ENCODE measurements around the gene FLT3. TPM values are rescaled to one million over a fixed set of nuclear protein-coding genes. Genes with fewer than 3 reads are reported as not detected.
"Not testable (repeated sequence)": the region's sequence is repeated elsewhere in the genome, so short reads cannot be mapped to it uniquely, and the experiment has no call there.

FLT3 gene
- total RNA-seq = 1 to 10 TPM in 2 of 3 donors, under 1 TPM in 1; 0.39 to 1.8 (median 1.1) TPM
- 8.1 TPM for total RNA-seq (2013)

DNA sequence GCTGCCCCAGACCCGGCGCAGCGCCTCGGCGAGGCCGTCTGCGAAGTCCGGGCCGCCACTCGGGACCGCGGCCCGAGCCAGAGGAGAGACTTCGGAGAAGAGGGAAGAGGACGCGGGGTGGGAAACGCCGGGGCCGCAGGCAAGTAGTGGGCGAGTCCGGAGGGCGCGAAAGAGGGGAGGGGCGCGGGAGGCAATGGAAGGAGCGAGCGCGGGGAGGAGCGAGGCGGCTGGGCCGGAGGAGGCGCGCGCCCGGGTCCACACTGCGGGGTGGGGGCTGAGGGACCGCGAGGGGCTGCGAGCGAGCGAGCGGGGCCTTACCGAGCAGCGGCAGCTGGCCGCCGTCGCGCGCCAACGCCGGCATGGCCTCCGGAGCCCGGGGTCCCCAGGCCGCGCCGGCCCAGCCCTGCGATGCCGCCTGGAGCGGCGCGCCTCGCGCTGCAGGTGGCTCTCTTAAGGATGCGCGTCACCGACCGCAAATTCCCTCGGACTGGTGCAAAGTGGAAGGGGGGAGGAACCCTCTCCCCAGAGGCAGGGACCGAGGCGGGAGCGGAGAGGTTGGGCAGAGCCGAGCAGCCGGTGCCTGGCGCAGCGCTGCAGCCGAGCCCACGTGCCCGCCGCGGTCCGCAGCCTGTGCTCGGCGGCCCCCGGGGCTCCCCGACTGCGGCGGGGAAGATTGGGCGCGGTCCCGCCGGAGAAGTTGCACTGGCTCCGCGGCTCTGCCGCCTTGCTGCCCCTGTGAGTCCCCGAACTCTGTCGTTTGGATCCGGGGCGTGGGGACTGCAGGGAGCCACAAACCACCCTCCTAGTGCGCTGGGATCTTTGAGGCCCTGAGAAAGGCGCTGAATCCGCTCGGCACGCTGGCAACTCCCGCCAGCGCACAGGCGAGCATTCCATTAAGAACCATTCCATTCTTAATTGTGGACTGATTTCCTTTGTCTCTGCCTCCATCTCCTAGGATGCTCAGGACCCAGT, at the start of gene FLT3:
Gene FLT3, minus strand, starts transcription at position 427 of the 972 bp plus-strand sequence. Its CDS starts 66 bp downstream, at position 361.
- H3K27me3 ChIP-seq (ENCODE audit: control insufficient read depth, insufficient read depth, low read length) = peaks cover 29% of the 10 kb centered on the region
- Mint-ChIP-seq H3K4me3 (peak within 1 kb of the TSS; percentile 85), H3K27ac (no peak within 1 kb of the TSS), H3K27me3 (ENCODE audit: low read depth in 2 of 2) (peaks cover 44 to 56% of the 10 kb centered on the region in 2 donors), H3K4me1 (peaks cover 0 to 8% of the 10 kb centered on the region in 2 donors), H3K36me3 (no peaks in the 10 kb centered on the region), H3K9me3 (no peaks in the 10 kb centered on the region)
- peaks cover 10% of the 10 kb centered on the region for H3K4me1 ChIP-seq (ENCODE audit: control insufficient read depth, insufficient read depth, low read length)
- intact Hi-C loops (cut with micrococcal nuclease) = no loop called here
- no peak within 1 kb of the TSS for H3K27ac ChIP-seq (ENCODE audit: low read length)
- H3K9me3 ChIP-seq (ENCODE audit: control insufficient read depth, insufficient read depth, low read length) = no peaks in the 10 kb centered on the region
- peak; percentile 24 to 63 (median 54) for ATAC-seq
- peak in 1 of 2 donors; percentile 44 for DNase-seq
- TF ChIP-seq, protein P1, sequence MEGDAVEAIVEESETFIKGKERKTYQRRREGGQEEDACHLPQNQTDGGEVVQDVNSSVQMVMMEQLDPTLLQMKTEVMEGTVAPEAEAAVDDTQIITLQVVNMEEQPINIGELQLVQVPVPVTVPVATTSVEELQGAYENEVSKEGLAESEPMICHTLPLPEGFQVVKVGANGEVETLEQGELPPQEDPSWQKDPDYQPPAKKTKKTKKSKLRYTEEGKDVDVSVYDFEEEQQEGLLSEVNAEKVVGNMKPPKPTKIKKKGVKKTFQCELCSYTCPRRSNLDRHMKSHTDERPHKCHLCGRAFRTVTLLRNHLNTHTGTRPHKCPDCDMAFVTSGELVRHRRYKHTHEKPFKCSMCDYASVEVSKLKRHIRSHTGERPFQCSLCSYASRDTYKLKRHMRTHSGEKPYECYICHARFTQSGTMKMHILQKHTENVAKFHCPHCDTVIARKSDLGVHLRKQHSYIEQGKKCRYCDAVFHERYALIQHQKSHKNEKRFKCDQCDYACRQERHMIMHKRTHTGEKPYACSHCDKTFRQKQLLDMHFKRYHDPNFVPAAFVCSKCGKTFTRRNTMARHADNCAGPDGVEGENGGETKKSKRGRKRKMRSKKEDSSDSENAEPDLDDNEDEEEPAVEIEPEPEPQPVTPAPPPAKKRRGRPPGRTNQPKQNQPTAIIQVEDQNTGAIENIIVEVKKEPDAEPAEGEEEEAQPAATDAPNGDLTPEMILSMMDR (IDR thresholded peaks at IDR 0.05) = no peak
- WGBS (ENCODE audit: insufficient coverage) = under 1% methylated on average over 106 of the region's 106 CpGs
- H3K36me3 ChIP-seq (ENCODE audit: control insufficient read depth, insufficient read depth, low read length) = no peaks in the 10 kb centered on the region
- no peak within 1 kb of the TSS for H3K4me3 ChIP-seq (ENCODE audit: low read length)

DNA sequence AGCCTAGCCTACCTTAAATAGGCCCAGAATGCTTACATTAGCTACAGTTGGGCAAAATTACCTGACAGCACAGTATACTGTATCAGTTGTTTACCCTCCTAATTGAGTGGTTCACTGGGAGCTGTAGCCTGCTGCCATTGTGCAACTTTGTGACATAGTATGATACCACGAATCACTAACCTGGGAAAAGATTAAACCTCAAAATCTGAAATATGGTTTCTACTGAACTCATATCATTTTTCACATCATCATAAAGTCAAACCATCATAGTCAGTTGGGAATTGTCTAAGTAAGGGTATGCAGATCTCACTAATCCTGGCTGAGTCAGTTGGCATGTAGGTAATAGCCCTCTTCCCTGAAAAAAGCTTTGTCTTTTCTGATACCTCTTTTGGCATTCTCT, 47.1 kb upstream of the FLT3 start:
- ATAC-seq = no peak
- Mint-ChIP-seq H3K27ac (no peak overlapping the region), H3K9me3 (no peaks in the 10 kb centered on the region), H3K4me3 (no peak overlapping the region), H3K36me3 (no peaks in the 10 kb centered on the region), H3K4me1 (peaks cover 51 to 64% of the 10 kb centered on the region in 2 donors), H3K27me3 (ENCODE audit: low read depth in 2 of 2) (no peaks in the 10 kb centered on the region)
- WGBS (ENCODE audit: insufficient coverage) = 50% methylated on average over 1 of the region's 1 CpG
- H3K27me3 ChIP-seq (ENCODE audit: control insufficient read depth, insufficient read depth, low read length) = no peaks in the 10 kb centered on the region
- H3K4me3 ChIP-seq (ENCODE audit: low read length) = no peak overlapping the region
- TF ChIP-seq, protein P1 (IDR thresholded peaks at IDR 0.05) = no peak
- H3K36me3 ChIP-seq (ENCODE audit: control insufficient read depth, insufficient read depth, low read length) = peaks cover 2% of the 10 kb centered on the region
- intact Hi-C loops (cut with micrococcal nuclease) = no loop called here
- H3K27ac ChIP-seq (ENCODE audit: low read length) = no peak overlapping the region
- peaks cover 23% of the 10 kb centered on the region for H3K4me1 ChIP-seq (ENCODE audit: control insufficient read depth, insufficient read depth, low read length)
- no peak for DNase-seq
- H3K9me3 ChIP-seq (ENCODE audit: control insufficient read depth, insufficient read depth, low read length) = no peaks in the 10 kb centered on the region

DNA sequence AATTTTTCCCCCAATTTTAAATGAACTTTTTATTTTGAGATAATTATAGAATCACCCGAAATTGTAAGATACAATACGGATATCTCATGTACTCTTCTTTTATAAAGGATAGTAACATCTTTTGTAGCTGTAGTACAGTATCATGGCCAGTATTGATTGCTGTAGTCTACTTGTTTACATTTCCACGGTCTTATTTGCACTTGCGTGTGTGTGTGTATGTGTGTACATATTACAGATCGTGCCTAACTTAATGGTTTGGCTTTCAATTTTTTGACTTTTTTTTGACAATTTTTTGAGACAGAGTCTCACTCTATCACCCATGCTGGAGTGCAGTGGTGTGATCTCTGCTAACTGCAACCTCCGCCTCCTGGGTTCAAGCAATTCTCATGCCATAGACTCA, 44.7 kb upstream of the FLT3 start:
- Histone ChIP-seq H3K9me3 (ENCODE audit: control insufficient read depth, insufficient read depth, low read length) (no peaks in the 10 kb centered on the region), H3K27me3 (ENCODE audit: control insufficient read depth, insufficient read depth, low read length) (no peaks in the 10 kb centered on the region), H3K4me3 (ENCODE audit: low read length) (no peak overlapping the region), H3K27ac (ENCODE audit: low read length) (no peak overlapping the region), H3K4me1 (ENCODE audit: control insufficient read depth, insufficient read depth, low read length) (peaks cover 37% of the 10 kb centered on the region), H3K36me3 (ENCODE audit: control insufficient read depth, insufficient read depth, low read length) (peaks cover 2% of the 10 kb centered on the region)
- TF ChIP-seq, protein P1 (IDR thresholded peaks at IDR 0.05) = no peak
- ATAC-seq = no peak
- WGBS (ENCODE audit: insufficient coverage) = 98% methylated on average over 5 of the region's 6 CpGs
- Mint-ChIP-seq H3K36me3 (no peaks in the 10 kb centered on the region), H3K27me3 (ENCODE audit: low read depth in 2 of 2) (no peaks in the 10 kb centered on the region), H3K4me3 (no peak overlapping the region), H3K9me3 (no peaks in the 10 kb centered on the region), H3K4me1 (peaks cover 55 to 65% of the 10 kb centered on the region in 2 donors), H3K27ac (no peak overlapping the region)
- intact Hi-C loops (cut with micrococcal nuclease) = no loop called here
- no peak for DNase-seq

DNA sequence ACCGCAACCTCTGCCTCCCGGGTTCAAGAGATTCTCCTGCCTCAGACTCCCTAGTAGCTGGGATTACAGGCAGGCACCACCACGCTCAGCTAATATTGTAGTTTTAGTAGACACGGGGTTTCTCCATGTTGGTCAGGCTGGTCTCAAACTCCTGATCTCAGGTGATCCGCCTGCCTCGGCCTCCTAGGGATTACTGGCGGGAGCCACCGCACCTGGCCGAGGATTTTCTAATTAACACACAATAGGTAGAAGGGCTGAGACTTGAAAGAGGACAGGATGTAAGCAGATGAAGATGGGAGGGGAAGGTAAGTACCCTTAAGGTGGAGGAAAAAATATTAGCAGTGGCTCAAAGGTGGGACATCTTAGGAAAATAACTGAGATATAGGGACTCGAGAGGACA, 41.2 kb upstream of the FLT3 start:
- H3K27ac Mint-ChIP-seq = peak overlapping the region; percentile 34 to 69
- H3K9me3 Mint-ChIP-seq; H3K27ac ChIP-seq (ENCODE audit: low read length); H3K9me3 ChIP-seq (ENCODE audit: control insufficient read depth, insufficient read depth, low read length); H3K36me3 Mint-ChIP-seq; H3K4me3 ChIP-seq (ENCODE audit: low read length); ATAC-seq; intact Hi-C loops (cut with micrococcal nuclease); H3K27me3 ChIP-seq (ENCODE audit: control insufficient read depth, insufficient read depth, low read length); H3K27me3 Mint-ChIP-seq (ENCODE audit: low read depth in 2 of 2); H3K36me3 ChIP-seq (ENCODE audit: control insufficient read depth, insufficient read depth, low read length): not testable (repeated sequence)
- peak in 1 of 2 donors; percentile 5 for DNase-seq
- 63% methylated on average over 8 of the region's 10 CpGs for WGBS (ENCODE audit: insufficient coverage)
- H3K4me3 Mint-ChIP-seq = peak overlapping the region; percentile 69
- peaks cover 57 to 69% of the 10 kb centered on the region in 2 donors for H3K4me1 Mint-ChIP-seq
- peaks cover 35% of the 10 kb centered on the region for H3K4me1 ChIP-seq (ENCODE audit: control insufficient read depth, insufficient read depth, low read length)
